Skeletal muscle satellite cell (primary cell): ENCODE measurements around the gene MTARC2.

ENCODE experiments used
- H3K27me3 ChIP-seq: 2 replicates; pipeline ENCODE4 v1.7.0; 2013; ENCODE audit warnings: low read length; ENCODE audit not compliant: control insufficient read depth, insufficient read depth
- H3K36me3 ChIP-seq: 2 replicates; pipeline ENCODE4 v1.7.0; 2013; ENCODE audit warnings: mild to moderate bottlenecking, control low read depth, low read length; ENCODE audit not compliant: insufficient read depth
- H3K4me1 ChIP-seq: 2 replicates; pipeline ENCODE4 v1.7.0; 2013; ENCODE audit warnings: low read length; ENCODE audit not compliant: control insufficient read depth, insufficient read depth
- H3K4me2 ChIP-seq: 2 replicates; pipeline ENCODE4 v1.7.0; 2013; ENCODE audit warnings: mild to moderate bottlenecking, low read length
- H3K4me3 ChIP-seq: 2 replicates; pipeline ENCODE4 v1.7.0; 2013; ENCODE audit warnings: low read length
- H3K9ac ChIP-seq: 2 replicates; pipeline ENCODE4 v1.7.0; 2013; ENCODE audit warnings: mild to moderate bottlenecking, low read depth, low read length, moderate library complexity
- H3K9me3 ChIP-seq: replicated peaks from 2 replicates; pipeline ENCODE4 v1.7.0; 2013; ENCODE audit warnings: mild to moderate bottlenecking, control low read depth, low read length

MTARC2 gene

DNA sequence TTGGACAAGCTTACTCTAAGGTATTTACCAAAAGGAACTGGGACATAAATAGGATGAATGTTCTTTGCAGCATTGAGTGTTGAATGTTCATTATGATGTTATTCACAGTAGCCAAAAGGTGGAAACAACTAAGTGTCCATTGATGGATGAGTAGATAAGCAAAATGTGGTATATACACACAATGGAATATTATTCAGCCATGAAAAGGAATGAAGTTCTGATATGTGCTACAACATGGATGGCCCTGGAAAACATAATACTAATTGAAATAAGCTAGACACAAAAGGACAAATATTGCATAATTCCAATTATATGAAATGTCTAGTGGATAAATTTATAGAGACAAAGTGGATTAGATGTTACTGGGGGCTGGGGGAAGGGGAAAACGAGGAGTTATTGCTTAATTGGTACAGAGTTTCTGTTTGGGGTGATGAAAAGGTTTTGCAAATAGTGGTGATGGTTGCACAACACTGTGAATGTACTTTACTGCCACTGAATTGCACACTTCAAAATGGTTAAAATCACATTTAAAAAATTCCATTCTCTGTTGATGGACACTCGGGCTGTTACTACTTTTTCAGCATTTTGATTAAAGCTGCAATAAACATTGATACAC, 41.5 kb downstream of the MTARC2 start:
- H3K4me3 ChIP-seq = no peak overlapping the region
- no peak overlapping the region for H3K9ac ChIP-seq
- peaks cover 12% of the 10 kb centered on the region for H3K4me1 ChIP-seq
- no peaks in the 10 kb centered on the region for H3K9me3 ChIP-seq
- H3K36me3 ChIP-seq = no peaks in the 10 kb centered on the region
- no peaks in the 10 kb centered on the region for H3K27me3 ChIP-seq
- H3K4me2 ChIP-seq = no peak overlapping the region

DNA sequence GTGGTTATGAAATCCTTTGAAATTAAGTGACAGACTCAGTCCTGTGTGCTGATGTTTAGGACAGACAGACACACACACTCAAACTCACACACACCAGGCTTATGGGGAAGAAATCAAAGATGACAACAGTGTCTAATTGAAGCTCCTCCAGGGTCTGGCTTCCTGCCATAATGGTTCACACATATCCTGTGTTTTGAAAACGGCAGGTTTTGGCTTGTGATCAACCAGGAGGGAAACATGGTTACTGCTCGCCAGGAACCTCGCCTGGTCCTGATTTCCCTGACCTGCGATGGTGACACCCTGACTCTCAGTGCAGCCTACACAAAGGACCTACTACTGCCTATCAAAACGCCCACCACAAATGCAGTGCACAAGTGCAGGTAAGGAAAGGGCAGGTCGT, 43.2 kb downstream of the MTARC2 start:
- Histone ChIP-seq H3K4me1 (peaks cover 8% of the 10 kb centered on the region), H3K27me3 (no peaks in the 10 kb centered on the region), H3K9me3 (no peaks in the 10 kb centered on the region), H3K4me3 (no peak overlapping the region), H3K4me2 (no peak overlapping the region), H3K9ac (no peak overlapping the region), H3K36me3 (no peaks in the 10 kb centered on the region)

DNA sequence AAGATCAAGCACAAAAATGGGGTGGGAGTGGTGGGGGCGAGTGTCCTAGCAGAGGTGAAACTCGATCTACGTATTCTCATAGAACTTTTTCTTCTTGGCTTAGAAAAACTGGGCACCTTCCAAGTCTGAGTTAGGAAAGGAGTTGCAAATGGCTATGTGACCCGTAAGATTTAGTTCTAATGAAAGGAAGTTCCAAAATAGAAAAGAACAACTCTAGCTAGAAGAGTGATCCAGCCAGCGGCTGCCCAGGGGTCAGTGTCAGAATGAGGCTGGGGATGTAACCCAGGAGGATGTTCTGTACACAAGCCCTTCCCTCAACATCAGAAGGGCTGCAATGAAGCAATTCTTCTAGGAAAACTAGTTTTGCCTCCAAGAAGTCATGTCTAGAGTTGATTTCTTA, 43.8 kb downstream of the MTARC2 start:
- H3K4me1 ChIP-seq = peaks cover 4% of the 10 kb centered on the region
- H3K36me3 ChIP-seq = no peaks in the 10 kb centered on the region
- no peaks in the 10 kb centered on the region for H3K27me3 ChIP-seq
- H3K9me3 ChIP-seq = no peaks in the 10 kb centered on the region
- no peak overlapping the region for H3K9ac ChIP-seq
- H3K4me3 ChIP-seq = no peak overlapping the region
- H3K4me2 ChIP-seq = no peak overlapping the region

DNA sequence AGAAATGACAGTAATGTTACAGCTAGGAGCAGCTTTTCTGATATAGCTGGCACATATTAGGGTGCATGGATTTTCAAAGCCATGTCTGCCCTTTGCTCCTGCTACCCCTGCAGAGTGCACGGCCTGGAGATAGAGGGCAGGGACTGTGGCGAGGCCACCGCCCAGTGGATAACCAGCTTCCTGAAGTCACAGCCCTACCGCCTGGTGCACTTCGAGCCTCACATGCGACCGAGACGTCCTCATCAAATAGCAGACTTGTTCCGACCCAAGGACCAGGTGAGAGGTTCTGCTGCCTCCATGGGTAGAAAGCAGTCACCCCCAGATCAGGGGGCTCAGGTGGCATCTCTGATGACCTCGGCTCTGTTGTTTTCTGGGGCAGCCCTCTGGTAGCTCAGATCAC, 48.4 kb downstream of the MTARC2 start:
- no peak overlapping the region for H3K4me3 ChIP-seq
- no peak overlapping the region for H3K4me2 ChIP-seq
- no peaks in the 10 kb centered on the region for H3K9me3 ChIP-seq
- H3K27me3 ChIP-seq = no peaks in the 10 kb centered on the region
- H3K4me1 ChIP-seq = no peaks in the 10 kb centered on the region
- no peaks in the 10 kb centered on the region for H3K36me3 ChIP-seq
- H3K9ac ChIP-seq = no peak overlapping the region

DNA sequence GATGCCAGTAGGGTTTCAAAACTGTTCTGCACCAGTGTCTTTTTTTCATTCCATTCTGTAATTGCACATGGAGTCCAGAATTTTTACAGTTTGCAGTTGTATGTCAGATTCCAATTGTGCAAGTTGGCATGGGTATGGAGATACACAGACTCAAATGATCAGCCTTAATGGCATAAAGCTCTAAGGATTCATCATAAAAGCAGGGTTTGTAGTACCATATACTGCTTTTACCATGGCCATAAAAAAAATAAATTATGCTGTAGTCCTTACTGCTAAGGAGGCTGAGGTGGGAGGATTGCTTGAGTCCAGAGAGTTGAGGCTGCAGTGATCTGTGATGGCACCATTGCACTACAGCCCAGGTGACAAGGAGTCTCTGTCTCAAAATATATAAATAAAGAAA, 48.9 kb downstream of the MTARC2 start:
- Histone ChIP-seq H3K4me1 (no peaks in the 10 kb centered on the region), H3K36me3 (no peaks in the 10 kb centered on the region), H3K4me3 (no peak overlapping the region), H3K4me2 (no peak overlapping the region), H3K9me3 (no peaks in the 10 kb centered on the region), H3K27me3 (no peaks in the 10 kb centered on the region), H3K9ac (no peak overlapping the region)

DNA sequence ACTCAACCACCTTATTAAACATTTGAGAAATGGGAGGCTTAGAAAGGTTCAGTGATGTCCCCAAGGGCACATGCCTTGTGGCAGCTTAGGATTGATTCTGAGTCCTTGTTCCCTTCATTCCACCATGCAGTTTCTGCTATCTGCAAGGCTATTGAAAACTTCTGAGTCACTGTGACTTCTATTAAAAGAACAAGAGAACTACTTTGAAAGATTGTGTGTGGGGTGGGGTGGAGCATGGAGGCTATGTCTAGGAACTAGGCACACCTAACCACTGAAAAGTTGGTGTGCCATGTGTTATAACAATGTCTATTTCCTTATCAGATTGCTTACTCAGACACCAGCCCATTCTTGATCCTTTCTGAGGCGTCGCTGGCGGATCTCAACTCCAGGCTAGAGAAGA, 49.4 kb downstream of the MTARC2 start:
- Histone ChIP-seq H3K9me3 (no peaks in the 10 kb centered on the region), H3K4me1 (no peaks in the 10 kb centered on the region), H3K4me3 (no peak overlapping the region), H3K27me3 (no peaks in the 10 kb centered on the region), H3K9ac (no peak overlapping the region), H3K4me2 (no peak overlapping the region), H3K36me3 (no peaks in the 10 kb centered on the region)

DNA sequence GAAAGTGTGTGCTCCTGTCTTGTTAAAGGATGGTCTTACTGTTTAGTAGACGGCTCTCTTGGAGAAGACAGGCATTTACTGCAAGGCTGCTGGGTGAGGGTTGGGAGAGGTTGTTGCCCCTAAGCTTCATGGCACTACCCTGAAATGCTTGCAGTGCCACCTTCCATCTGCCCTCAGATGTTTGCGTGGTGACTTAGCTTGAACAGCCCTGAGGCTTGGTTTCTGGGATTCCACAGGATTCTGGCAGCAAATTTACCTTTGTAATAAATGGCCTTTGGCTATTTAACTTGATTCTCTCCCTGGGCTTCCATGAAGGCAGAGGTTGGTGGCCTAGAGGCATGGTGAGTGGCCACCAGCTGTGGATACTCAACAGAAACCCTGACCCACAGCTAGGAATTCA, 50.2 kb downstream of the MTARC2 start:
- H3K9me3 ChIP-seq = no peaks in the 10 kb centered on the region
- H3K4me3 ChIP-seq = no peak overlapping the region
- no peaks in the 10 kb centered on the region for H3K36me3 ChIP-seq

DNA sequence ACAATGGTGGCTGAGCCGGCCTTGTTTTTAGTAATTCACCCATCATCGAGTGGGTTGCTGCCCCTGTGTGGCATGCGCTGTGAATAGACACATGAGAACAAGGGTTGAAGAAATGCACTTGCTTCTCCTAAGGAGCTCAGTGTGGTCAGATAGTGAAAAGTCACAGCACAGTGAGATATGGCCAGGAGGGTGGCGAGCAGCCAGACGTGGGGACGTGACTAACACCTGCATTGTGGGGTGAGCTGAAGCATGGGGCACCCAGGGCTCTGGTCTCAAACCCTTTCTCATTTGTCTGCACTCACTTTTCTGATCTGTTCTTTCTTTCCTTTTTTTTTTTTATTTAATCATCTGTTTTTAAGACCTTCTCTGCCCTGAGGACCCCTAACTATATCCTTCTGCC, 52.1 kb downstream of the MTARC2 start:
- Histone ChIP-seq H3K4me2 (no peak overlapping the region), H3K9ac (no peak overlapping the region), H3K4me3 (no peak overlapping the region), H3K36me3 (no peaks in the 10 kb centered on the region), H3K27me3 (no peaks in the 10 kb centered on the region), H3K9me3 (no peaks in the 10 kb centered on the region), H3K4me1 (no peaks in the 10 kb centered on the region)

More for the DNA sequence above, 50.2 kb downstream of the MTARC2 start:
- H3K4me1 ChIP-seq = no peaks in the 10 kb centered on the region
- H3K27me3 ChIP-seq = no peaks in the 10 kb centered on the region
- no peak overlapping the region for H3K9ac ChIP-seq
- H3K4me2 ChIP-seq = no peak overlapping the region

DNA sequence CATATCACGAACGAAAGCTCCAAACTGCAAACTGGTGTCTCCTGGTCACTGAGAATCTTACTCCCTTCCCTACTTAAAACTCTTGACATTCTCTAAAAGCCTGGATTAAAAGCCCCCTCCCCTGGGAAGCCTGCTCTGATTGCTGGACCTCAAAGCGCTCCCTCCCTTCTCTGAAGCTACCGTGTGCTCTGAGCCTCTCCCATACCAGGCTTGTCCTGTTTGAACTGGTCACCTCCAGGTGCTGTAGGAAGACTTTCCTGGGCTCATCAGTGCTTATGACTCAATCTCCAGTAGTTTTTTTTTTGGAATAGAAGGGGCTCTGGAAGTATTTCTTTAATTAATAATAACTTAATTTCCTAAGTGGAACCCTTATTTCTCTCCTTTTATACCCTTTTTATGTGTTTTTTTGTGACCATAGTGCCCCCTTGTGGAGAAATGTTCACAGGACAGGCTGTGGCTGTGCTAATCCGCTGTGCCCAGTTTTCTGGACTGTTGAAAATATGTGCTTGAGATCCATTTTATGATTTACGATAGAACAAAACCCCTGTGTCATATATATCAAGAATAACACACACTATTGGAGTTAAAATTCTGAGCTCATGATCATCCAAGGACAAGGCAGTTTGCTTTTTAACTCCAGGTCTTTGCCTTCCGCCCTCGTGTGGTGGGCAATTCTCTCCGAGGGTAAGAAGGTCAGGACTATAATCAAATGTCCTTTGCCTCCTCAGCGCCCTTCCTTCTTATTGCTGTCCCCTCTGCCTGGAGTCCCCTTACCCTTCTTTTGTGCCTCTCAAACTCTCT, 55.5 kb downstream of the MTARC2 start:
- Histone ChIP-seq H3K4me1 (no peaks in the 10 kb centered on the region), H3K9me3 (no peaks in the 10 kb centered on the region), H3K4me3 (no peak overlapping the region), H3K9ac (no peak overlapping the region), H3K4me2 (no peak overlapping the region), H3K36me3 (no peaks in the 10 kb centered on the region), H3K27me3 (no peaks in the 10 kb centered on the region)

DNA sequence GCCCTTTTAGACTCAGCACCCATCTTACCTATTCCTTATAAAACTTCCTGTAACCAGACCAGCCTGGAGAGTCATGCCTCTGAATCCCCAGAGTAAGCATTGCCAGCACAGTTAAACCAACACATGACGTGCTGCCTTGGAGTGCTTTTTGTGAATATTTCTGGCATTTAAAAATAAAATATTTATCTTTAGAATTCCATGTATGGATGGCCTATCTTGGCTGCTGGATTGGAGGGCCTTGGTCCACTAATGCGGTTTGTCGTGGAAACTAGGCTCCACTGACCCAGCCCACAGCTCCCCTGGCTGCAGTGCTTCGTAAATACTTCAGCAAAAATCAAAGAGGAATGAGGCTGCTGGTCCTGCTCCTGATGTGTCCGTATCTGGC, 56.1 kb downstream of the MTARC2 start:
- Histone ChIP-seq H3K9me3 (no peaks in the 10 kb centered on the region), H3K9ac (no peak overlapping the region), H3K27me3 (no peaks in the 10 kb centered on the region), H3K4me3 (no peak overlapping the region), H3K36me3 (no peaks in the 10 kb centered on the region), H3K4me1 (no peaks in the 10 kb centered on the region), H3K4me2 (no peak overlapping the region)

DNA sequence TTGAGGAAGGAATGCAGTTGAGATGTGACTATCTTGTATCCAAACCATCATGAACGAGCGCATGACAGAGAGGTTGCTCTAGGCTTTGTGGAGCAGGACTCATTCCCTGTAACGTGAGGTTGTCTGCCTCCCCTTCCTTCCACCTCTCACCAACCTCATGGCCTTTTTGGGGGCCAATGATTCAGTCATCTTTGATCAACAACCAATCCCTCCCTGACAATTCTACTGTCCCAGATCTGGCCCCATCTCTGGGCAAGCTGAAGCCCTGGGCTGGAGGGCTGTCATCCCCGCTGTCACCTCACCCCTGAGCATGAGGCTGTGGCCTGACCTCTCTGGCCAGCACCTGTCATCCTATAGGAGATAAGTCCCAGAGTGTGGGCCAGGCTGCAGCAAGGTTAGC, 58.3 kb downstream of the MTARC2 start:
- no peaks in the 10 kb centered on the region for H3K36me3 ChIP-seq
- H3K4me2 ChIP-seq = no peak overlapping the region
- H3K4me1 ChIP-seq = no peaks in the 10 kb centered on the region

DNA sequence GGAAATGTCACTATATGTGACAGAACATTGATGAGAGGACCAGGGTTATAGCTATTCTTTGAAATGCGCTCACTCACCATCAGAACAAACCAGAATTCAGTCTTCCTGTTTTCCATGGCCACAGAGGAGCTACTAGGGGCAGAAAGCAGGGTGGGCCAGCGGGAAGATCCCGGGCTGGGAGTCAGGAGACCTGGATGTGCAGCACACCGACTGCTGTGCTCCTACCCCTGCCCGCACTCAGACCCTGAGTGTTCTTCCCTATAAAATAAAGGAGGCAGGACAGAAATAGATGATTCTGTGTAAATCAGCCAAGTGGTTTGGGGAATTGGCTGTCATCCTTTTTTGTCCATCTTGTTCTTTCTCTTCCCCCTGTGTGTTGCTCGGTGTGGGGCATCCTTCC, 59.6 kb downstream of the MTARC2 start:
- Histone ChIP-seq H3K36me3 (no peaks in the 10 kb centered on the region), H3K4me2 (no peak overlapping the region), H3K27me3 (no peaks in the 10 kb centered on the region), H3K9me3 (no peaks in the 10 kb centered on the region), H3K4me3 (no peak overlapping the region), H3K9ac (no peak overlapping the region), H3K4me1 (no peaks in the 10 kb centered on the region)

More for the DNA sequence above, 58.3 kb downstream of the MTARC2 start:
- H3K9ac ChIP-seq = no peak overlapping the region
- no peak overlapping the region for H3K4me3 ChIP-seq
- no peaks in the 10 kb centered on the region for H3K9me3 ChIP-seq
- H3K27me3 ChIP-seq = no peaks in the 10 kb centered on the region
